GM10266 (cell line): ENCODE measurements around the gene BAZ1A.

Experiments used
- DNase-seq: peaks from one replicate; pipeline ENCODE4 v3.0.0; 2012; ENCODE audit errors: extremely low spot score
- TF ChIP-seq, protein P1 (sequence below): IDR thresholded peaks from 2 replicates; pipeline ENCODE4 v1.5.1; 2012; ENCODE audit warnings: mild to moderate bottlenecking, low read depth; ENCODE audit not compliant: control insufficient read depth, insufficient read depth; ENCODE audit errors: missing control alignments

The BAZ1A gene

DNA sequence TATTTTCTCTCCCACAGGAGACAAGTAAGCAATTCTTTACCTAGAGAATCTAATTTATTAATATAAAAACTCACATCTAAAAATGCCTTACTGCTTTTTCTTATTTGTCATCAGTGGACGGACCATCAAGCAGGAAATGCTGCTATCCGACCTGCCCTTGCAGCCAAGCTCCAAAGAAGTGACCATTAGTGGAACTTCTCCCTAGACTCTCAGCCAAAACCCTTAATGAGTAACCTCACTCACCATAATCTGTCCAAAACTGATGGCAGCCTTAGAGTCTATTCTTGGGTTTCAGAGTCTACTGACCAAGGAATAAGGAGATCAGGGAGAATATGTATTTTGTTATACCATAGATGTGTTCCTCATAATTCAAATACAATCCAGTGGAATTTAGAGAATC, 99.8 kb downstream of the BAZ1A start:
- DNase-seq = no peak
- TF ChIP-seq, protein P1, sequence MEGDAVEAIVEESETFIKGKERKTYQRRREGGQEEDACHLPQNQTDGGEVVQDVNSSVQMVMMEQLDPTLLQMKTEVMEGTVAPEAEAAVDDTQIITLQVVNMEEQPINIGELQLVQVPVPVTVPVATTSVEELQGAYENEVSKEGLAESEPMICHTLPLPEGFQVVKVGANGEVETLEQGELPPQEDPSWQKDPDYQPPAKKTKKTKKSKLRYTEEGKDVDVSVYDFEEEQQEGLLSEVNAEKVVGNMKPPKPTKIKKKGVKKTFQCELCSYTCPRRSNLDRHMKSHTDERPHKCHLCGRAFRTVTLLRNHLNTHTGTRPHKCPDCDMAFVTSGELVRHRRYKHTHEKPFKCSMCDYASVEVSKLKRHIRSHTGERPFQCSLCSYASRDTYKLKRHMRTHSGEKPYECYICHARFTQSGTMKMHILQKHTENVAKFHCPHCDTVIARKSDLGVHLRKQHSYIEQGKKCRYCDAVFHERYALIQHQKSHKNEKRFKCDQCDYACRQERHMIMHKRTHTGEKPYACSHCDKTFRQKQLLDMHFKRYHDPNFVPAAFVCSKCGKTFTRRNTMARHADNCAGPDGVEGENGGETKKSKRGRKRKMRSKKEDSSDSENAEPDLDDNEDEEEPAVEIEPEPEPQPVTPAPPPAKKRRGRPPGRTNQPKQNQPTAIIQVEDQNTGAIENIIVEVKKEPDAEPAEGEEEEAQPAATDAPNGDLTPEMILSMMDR = no peak

DNA sequence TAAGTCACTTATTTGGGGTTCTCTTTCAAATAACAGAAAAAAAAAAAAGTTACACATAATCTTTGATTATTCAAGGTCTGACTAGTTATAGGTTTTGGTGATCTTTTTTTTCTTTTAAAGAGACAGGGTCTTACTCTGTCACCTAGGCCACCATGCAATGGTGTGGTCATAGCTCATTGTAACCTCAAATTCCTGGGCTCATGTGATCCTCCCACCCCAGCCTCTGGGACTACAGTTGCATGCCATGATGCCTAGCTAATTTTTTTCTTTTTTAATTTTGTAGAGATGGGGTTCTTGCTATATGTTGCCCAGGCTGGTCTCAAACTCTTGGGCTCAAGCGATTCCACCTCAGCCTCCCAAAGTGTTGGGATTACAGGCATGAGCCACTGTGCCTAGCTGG, 104.3 kb downstream of the BAZ1A start:
- DNase-seq = no peak
- TF ChIP-seq, protein P1 = no peak

DNA sequence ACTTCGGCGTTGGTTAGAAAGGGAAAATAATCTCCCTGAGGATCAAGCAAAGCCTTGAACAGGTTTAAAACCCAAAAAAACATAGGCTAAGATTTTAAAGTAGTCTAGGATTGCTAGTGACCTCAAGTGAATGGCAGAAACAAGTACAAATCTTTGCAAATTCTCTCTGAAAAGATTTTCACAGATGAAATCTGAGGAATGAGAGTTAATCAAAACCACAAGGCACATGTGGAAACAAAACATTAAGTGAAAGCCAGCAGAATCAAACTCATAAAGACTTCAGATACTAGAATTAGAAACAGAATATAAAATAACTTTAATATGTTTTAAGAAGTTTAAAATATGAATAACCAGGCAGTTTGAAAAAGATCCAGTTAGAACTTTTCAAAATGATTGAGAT, 108.6 kb downstream of the BAZ1A start:
- no peak for DNase-seq
- TF ChIP-seq, protein P1 = no peak

DNA sequence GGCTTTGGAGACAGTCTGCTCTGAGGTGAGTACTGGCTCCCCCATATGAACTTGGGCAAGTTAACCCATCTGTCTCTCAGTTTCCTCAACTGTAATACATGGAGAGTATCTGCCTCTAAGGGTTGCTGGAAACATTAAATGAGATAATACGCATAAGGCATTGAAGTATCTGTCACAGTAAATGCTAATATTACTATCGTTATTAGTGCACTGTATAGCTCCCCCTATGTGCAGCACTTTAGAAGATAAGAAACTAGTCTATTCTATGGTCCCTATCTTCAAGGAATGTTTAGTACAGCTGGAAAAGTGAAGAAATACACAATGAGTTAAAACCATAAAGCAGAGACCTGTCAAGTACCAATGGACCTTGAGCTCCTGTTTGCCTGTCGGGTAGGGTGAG, 109.1 kb downstream of the BAZ1A start:
- no peak for DNase-seq
- TF ChIP-seq, protein P1 = no peak

DNA sequence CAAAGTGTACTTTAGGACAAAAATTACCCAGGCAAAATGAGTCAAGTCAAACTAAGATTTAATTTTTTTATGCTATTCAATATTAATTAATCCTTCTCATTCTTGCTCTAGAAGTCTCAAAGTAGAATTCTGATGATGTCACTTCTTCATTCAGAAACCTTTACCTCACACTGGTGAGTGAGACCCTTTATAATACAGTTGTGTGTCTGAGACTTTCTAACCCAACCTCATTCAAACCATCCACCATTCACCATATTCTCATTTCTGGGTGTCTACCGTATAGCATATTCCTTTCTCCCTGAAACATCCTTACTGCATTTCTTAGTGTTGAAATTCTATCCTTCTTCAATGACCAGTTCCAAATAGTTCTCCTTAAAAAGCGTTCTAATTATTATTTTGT, 119.9 kb downstream of the BAZ1A start:
- DNase-seq = no peak
- TF ChIP-seq, protein P1 = no peak

DNA sequence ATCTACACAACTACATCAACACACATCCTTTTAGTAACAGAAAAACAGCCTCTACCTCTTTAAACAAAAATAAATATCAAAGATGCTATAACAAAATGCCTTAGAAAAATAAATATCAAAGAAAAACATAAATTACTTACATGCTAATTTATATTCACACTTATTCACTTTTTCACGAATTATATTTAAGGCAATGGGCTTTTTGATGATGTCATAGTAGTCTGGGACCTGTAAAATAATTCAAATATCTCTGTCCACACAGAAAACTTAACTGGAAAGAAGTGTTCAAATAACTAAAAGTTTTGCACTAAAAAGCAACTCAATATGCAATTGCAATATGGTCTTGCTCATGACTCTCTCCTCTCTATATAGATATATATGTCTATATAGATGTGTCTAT, 120.5 kb downstream of the BAZ1A start:
- no peak for DNase-seq
- TF ChIP-seq, protein P1 = no peak

DNA sequence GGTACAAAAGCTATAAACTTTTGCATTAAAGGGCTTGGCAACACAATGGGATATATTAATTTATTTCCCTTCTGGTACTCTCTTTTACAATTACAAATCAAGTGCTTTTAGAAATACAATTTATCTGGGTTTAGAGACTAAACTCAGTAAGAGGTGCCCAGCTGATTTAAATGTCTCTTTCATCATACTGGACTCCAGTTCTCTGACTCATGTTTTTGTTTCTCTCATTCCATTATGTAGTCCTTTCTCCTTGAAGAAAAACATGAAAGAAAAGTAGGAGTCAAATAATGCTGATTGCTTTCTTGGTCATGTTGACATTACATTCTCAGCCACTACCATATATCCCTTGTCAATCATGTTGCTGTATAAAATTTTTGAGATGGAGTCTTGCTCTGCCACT, 124.5 kb downstream of the BAZ1A start:
- TF ChIP-seq, protein P1 = no peak
- no peak for DNase-seq
